ENCODE results near the gene OR4D9. TPM values are rescaled to one million over a fixed set of nuclear protein-coding genes. Genes with fewer than 3 reads are reported as not detected.
"Not testable (repeated sequence)": the region's sequence is repeated elsewhere in the genome, so short reads cannot be mapped to it uniquely, and the experiment has no call there.

The OR4D9 gene
- not detected for total RNA-seq

- no peak for FAIRE-seq
- no peak for DNase-seq (ENCODE audit: low spot score in 2 of 2)
These were observed at the start of gene OR4D9 for GRCh38 chr11:59510941-59511589. Gene OR4D9 (plus strand): TSS chr11:59511539. CDS start chr11:59514913, 3,374 bp downstream.

DNA sequence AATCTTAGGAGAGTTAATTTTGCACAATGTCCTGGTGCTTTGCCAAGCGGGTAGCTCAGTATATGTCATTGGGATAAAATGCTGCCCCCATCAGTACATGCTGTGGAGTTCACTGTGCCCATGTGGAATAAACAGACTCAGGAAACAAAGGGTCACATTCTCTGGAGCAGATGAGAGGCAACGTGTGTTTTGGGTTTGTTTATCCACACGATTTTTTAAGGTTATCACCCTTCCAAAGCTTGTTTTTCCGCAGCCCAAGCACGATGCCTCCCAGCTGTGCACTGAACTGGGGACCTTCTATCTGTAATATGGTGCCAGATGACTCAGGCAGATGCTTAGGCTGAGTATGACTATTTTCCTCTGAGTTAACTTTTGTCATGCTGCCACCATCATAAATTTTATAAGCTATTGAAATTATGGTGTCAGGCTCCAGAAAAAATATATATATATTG, 48.1 kb upstream of the OR4D9 start:
- no peak for DNase-seq (ENCODE audit: low spot score in 2 of 2)
- no peak for FAIRE-seq

- DNase-seq (ENCODE audit: low spot score in 2 of 2) (no peak), FAIRE-seq (no peak)
These were observed 38.3 kb upstream of the OR4D9 start, which contains the start of gene OR4D10 for GRCh38 chr11:59473015-59473414. Gene OR4D10 (plus strand): TSS chr11:59473315. CDS start chr11:59477430, 4,115 bp downstream.

DNA sequence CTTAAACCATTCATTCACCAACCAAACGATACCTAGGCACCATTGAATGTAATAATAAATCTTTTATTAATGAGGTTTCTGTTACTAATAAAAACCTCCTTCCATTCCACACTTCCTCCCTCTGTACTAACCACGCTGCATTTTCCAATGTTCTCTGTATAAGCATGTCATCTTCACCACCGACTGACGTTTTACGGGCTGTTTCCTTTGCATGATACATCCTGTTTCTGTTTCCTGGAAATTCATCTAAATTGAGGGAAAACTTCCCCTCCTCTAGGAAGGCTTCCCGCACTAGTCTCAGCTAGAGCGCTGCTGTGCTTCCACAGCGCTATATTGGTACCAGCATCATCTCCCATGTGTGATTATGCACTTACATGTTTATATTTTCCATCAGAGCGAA, 36.2 kb upstream of the OR4D9 start:
- no peak for DNase-seq (ENCODE audit: low spot score in 2 of 2)
- FAIRE-seq: no peak

- no peak for DNase-seq (ENCODE audit: low spot score in 2 of 2)
- FAIRE-seq: no peak
These were observed 31.4 kb upstream of the OR4D9 start for GRCh38 chr11:59479906-59480305.

- DNase-seq (ENCODE audit: low spot score in 2 of 2): no peak
- FAIRE-seq: no peak
These were observed 31.0 kb upstream of the OR4D9 start for GRCh38 chr11:59480359-59480758.

DNA sequence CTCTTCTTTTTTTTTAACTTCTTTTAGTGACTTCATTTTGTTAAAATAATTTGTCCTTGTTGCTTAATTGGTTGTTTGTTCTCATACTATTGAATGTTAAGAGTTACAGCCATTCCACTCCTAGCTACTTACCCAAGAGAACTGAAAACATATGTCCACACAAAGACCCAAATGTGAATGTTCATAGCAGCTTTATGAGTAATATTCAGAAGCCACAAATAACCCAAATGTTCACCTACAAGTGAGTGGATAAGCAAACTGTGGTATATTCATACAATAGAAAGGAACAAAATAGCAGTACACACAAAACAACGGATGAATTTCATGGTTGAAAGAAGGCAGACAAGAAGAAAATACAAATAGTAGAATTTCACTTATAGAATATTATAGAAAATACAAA, 9.4 kb upstream of the OR4D9 start:
- DNase-seq (ENCODE audit: low spot score in 2 of 2) (no peak), FAIRE-seq (no peak)

DNA sequence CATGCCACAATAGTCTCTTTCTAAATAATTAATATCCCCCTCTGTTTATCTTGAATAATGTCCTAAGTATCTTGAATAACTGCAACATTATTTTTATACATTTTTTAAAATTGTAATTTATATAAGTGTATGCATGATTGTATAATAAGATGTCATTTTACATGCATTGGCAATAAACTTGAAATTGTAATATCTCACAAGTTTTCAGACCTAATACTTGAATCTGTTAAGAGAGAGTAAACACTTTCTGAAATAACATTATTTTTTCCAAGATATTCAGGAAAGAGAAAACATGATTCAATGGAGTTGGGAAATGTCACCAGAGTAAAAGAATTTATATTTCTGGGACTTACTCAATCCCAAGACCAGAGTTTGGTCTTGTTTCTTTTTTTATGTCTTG, 8.1 kb upstream of the OR4D9 start, which contains the start of gene OR4D11:
Gene OR4D11, plus strand, starts transcription at position 301 of the 400 bp plus-strand sequence. Its CDS starts 0 bp downstream, at position 301.
- FAIRE-seq (peak; percentile 28), DNase-seq (ENCODE audit: low spot score in 2 of 2) (no peak)

DNA sequence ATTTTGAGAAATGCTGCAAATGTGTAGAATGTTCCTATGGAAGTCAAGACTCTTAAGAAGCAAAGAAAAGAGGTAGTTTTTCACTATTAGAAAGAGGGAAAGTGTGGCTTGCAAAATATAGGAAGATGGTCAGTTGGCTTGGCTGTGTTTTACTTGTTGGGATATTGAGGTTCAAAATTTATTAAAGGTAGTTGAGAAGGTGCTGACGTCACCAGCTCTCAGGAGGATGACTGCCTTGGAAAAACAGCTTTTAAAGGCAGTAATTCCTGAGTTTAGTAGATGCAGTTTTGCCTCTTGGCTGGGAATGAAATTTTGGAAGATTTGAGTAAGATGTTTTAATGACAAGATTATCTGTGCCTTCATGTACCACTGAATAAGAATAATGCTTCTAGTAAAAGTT, 336 bp downstream of the OR4D9 start:
- no peak for FAIRE-seq

GRCh38 chr11:59520139-59520538, 8.8 kb downstream of the OR4D9 start:
- not testable (repeated sequence) for DNase-seq (ENCODE audit: low spot score in 2 of 2); FAIRE-seq

More for the DNA sequence above, 336 bp downstream of the OR4D9 start:
- DNase-seq (ENCODE audit: low spot score in 2 of 2): no peak

- FAIRE-seq (no peak), DNase-seq (ENCODE audit: low spot score in 2 of 2) (no peak)
These were observed 9.4 kb downstream of the OR4D9 start for GRCh38 chr11:59520741-59521140.

- no peak for DNase-seq (ENCODE audit: low spot score in 2 of 2)
These were observed 12.2 kb downstream of the OR4D9 start for GRCh38 chr11:59523541-59523940.

GRCh38 chr11:59528711-59529110, 17.4 kb downstream of the OR4D9 start:
- DNase-seq (ENCODE audit: low spot score in 2 of 2): no peak
- no peak for FAIRE-seq

More at GRCh38 chr11:59523541-59523940, 12.2 kb downstream of the OR4D9 start:
- FAIRE-seq: no peak

GRCh38 chr11:59532620-59533019, 21.3 kb downstream of the OR4D9 start:
- FAIRE-seq: no peak
- no peak for DNase-seq (ENCODE audit: low spot score in 2 of 2)

GRCh38 chr11:59534676-59535075, 23.3 kb downstream of the OR4D9 start:
- no peak for DNase-seq (ENCODE audit: low spot score in 2 of 2)
- FAIRE-seq: no peak

- FAIRE-seq (no peak), DNase-seq (ENCODE audit: low spot score in 2 of 2) (no peak)
These were observed 30.9 kb downstream of the OR4D9 start for GRCh38 chr11:59542142-59542810.

GRCh38 chr11:59543713-59544112, 32.4 kb downstream of the OR4D9 start:
- FAIRE-seq; DNase-seq (ENCODE audit: low spot score in 2 of 2): not testable (repeated sequence)

- no peak for DNase-seq (ENCODE audit: low spot score in 2 of 2)
- FAIRE-seq: no peak
These were observed 33.5 kb downstream of the OR4D9 start for GRCh38 chr11:59544869-59545178.

DNA sequence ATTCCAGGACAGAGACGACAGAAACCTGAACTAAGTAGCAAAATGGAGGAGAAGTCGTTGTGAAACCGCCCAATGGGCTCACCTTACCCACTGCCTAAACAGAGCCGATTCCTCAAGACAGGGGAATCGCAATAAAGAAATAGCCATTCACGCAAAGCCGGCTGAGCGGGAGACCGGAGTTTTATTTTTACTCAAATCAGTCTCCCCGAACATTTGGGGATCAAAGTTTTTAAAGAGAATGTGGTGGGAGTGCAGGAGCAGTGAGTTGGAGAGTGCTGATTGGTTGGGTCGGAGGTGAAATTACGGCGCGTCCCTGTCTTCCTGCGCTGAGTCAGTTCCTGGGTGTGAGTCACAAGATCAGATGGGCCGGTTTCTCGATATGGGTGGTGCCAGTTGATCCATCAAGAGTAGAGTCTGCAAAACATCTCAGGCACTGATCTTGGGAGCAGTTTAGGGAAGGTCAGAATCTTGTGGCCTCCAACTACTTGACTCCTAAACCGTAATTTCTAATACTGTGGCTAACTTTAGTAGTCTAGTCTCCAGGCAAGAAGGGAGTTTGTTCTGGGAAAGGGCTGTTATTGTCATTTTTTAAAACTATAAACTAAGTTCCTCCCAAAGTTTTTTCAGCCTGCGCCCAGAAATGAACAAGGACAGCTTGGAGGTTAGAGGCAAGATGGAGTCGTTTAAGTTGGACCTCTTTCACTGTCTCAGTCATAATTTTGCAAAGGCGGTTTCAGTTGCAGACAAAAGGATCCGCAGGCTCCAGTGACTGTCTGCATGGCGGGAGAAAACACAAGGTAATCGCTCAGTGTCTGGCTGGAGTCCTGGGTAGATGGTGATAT, 34.1 kb downstream of the OR4D9 start:
- DNase-seq (ENCODE audit: low spot score in 2 of 2) (no peak), FAIRE-seq (no peak)

DNA sequence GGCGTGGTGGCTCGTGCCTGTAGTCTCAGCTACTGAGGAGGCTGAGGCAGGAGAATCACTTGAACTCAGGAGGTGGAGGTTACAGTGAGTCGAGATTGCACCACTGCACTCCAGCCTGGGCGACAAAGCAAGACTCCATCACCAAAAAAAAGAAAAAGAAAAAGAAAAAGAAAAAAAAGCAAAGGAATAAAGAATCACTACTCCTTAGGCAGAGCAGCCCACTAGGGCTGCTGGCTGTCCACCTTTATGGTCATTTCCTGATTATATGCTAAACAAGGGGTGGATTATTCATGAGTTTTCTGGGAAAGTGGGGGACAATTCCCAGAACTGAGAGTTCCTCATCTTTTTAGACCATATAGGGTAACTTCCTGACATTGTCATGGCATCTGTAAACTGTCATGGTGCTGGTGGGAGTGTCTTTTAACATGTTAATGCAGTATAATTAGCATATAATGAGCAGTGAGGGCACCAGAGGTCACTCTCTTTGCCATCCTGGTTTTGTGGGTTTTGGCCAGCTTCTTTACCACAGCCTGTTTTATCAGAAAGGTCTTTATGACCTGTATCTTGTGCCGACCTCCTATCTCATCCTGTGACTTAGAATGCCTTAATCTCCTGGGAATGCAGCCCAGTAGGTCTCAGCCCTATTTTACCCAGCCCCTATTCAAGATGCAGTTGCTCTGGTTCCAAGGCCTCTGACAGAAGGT, 36.4 kb downstream of the OR4D9 start:
- not testable (repeated sequence) for DNase-seq (ENCODE audit: low spot score in 2 of 2); FAIRE-seq

Measured in frontal cortex (tissue), 4 donors.